OCI-LY1 (cell line): ENCODE results near the gene RAB40C.

Experiments used
- H2AFZ ChIP-seq: fragments of 200-600 bp; sonication (generic), shearing (Covaris generic); 2 replicates; pipeline ENCODE4 v1.6.0; 2014; ENCODE audit warnings: antibody characterized with exemption, mild to moderate bottlenecking, low read length
- H3F3A ChIP-seq: fragments of 200-600 bp; sonication (generic), shearing (Covaris generic); 2 replicates; pipeline ENCODE4 v1.6.0; 2014; ENCODE audit warnings: mild to moderate bottlenecking, antibody characterized with exemption, low read length, moderate library complexity; ENCODE audit not compliant: insufficient read depth
- H3K27ac ChIP-seq: fragments of 200-600 bp; sonication (generic); 2 replicates; pipeline ENCODE4 v1.5.1; 2014; ENCODE audit warnings: low read length, mixed run types, mild to moderate bottlenecking, low read depth; ENCODE audit not compliant: poor library complexity, severe bottlenecking
- H3K27me3 ChIP-seq: fragments of 200-600 bp; sonication (generic); 2 replicates; pipeline ENCODE4 v1.6.0; 2014; ENCODE audit warnings: antibody characterized with exemption, mild to moderate bottlenecking, low read length, moderate library complexity; ENCODE audit not compliant: insufficient read depth
- H3K36me3 ChIP-seq: fragments of 200-600 bp; sonication (generic); 2 replicates; pipeline ENCODE4 v1.6.1; 2014; ENCODE audit warnings: mild to moderate bottlenecking, antibody characterized with exemption, low read length, moderate library complexity, mixed read lengths; ENCODE audit not compliant: insufficient read depth
- H3K4me1 ChIP-seq: fragments of 200-600 bp; sonication (generic); 2 replicates; pipeline ENCODE4 v1.5.1; 2014; ENCODE audit warnings: mild to moderate bottlenecking, low read length, moderate library complexity; ENCODE audit not compliant: insufficient read depth, severe bottlenecking
- H3K4me2 ChIP-seq: fragments of 200-600 bp; sonication (generic), shearing (Covaris generic); 2 replicates; pipeline ENCODE4 v1.6.1; 2014; ENCODE audit warnings: low read length
- H3K4me3 ChIP-seq: fragments of 200-600 bp; sonication (generic); 2 replicates; pipeline ENCODE4 v1.5.1; 2014; ENCODE audit warnings: low read length, low read depth, mild to moderate bottlenecking, mixed read lengths; ENCODE audit not compliant: poor library complexity, severe bottlenecking
- H3K79me2 ChIP-seq: fragments of 200-600 bp; shearing (Covaris generic); 2 replicates; pipeline ENCODE4 v1.6.1; 2016; ENCODE audit warnings: mixed run types, low read length, mixed read lengths; ENCODE audit not compliant: insufficient read depth
- H3K9ac ChIP-seq: fragments of 200-600 bp; sonication (generic), shearing (Covaris generic); 2 replicates; pipeline ENCODE4 v1.6.1; 2014; ENCODE audit warnings: mild to moderate bottlenecking, low read length, mixed read lengths
- H3K9me2 ChIP-seq: fragments of 200-600 bp; sonication (generic), shearing (Covaris generic); 2 replicates; pipeline ENCODE4 v1.6.1; 2014; ENCODE audit warnings: low read depth, mild to moderate bottlenecking, low read length, mixed read lengths
- H3K9me3 ChIP-seq: fragments of 200-600 bp; shearing (Covaris generic); 2 replicates; pipeline ENCODE4 v1.6.1; 2014; ENCODE audit warnings: low read length, mixed read lengths
- H4K20me1 ChIP-seq: fragments of 200-600 bp; sonication (generic), shearing (Covaris generic); 2 replicates; pipeline ENCODE4 v1.6.0; 2016; ENCODE audit warnings: mild to moderate bottlenecking, low read length; ENCODE audit not compliant: insufficient read depth
- CTCF ChIP-seq: fragments of 200-600 bp; sonication (generic), shearing (Covaris generic); IDR thresholded peaks from 2 replicates; pipeline ENCODE4 v1.5.1; 2017; ENCODE audit warnings: mild to moderate bottlenecking, antibody characterized with exemption, low read length, moderate library complexity, mixed read lengths
- EZH2 ChIP-seq: fragments of 200-600 bp; sonication (generic), shearing (Covaris generic); IDR thresholded peaks from 2 replicates; pipeline ENCODE4 v1.8.0; 2017; ENCODE audit warnings: borderline replicate concordance, mixed run types, mild to moderate bottlenecking, antibody characterized with exemption, low read length, moderate library complexity, mixed read lengths

The RAB40C gene

GRCh38 chr16:603933-604332 lies 14.1 kb downstream of the RAB40C start:
- no peaks in the 10 kb centered on the region; the same call in 1 of the 2 replicates for H3K27me3 ChIP-seq
- no peak overlapping the region for H3K27ac ChIP-seq
- no peaks in the 10 kb centered on the region for H3K9me2 ChIP-seq
- no peak overlapping the region for H2AFZ ChIP-seq
- no peaks in the 10 kb centered on the region for H3K4me1 ChIP-seq
- H3K9ac ChIP-seq, result no peak overlapping the region
- no peak overlapping the region for H3K4me2 ChIP-seq
- H3K79me2 ChIP-seq, result no peaks in the 10 kb centered on the region
- no peaks in the 10 kb centered on the region for H4K20me1 ChIP-seq
- H3K4me3 ChIP-seq, result no peak overlapping the region
- H3K36me3 ChIP-seq, result peaks cover 8% of the 10 kb centered on the region
- H3F3A ChIP-seq, result no peaks in the 10 kb centered on the region
- H3K9me3 ChIP-seq, result peaks cover 4% of the 10 kb centered on the region; the same call in 1 of the 2 replicates
- no peak for TF ChIP-seq EZH2
- TF ChIP-seq CTCF, result no peak

GRCh38 chr16:606656-607307 lies 16.9 kb downstream of the RAB40C start:
- TF ChIP-seq CTCF (no peak), EZH2 (no peak)
- Histone ChIP-seq H4K20me1 (no peaks in the 10 kb centered on the region), H3K4me3 (no peak overlapping the region), H3K27ac (no peak overlapping the region), H3K9me3 (peaks cover 4% of the 10 kb centered on the region; the same call in 1 of the 2 replicates), H2AFZ (no peak overlapping the region), H3K36me3 (peaks cover 5% of the 10 kb centered on the region; the same call in 1 of the 2 replicates), H3K79me2 (no peaks in the 10 kb centered on the region), H3F3A (no peaks in the 10 kb centered on the region), H3K4me2 (no peak overlapping the region), H3K9me2 (no peaks in the 10 kb centered on the region), H3K4me1 (no peaks in the 10 kb centered on the region), H3K9ac (no peak overlapping the region), H3K27me3 (no peaks in the 10 kb centered on the region; the same call in 1 of the 2 replicates)

- Histone ChIP-seq H3K36me3 (peaks cover 5% of the 10 kb centered on the region; the same call in 1 of the 2 replicates), H3K27me3 (no peaks in the 10 kb centered on the region; the same call in 1 of the 2 replicates), H3K79me2 (no peaks in the 10 kb centered on the region), H3K9ac (no peak overlapping the region), H3K4me2 (no peak overlapping the region), H3K4me3 (no peak overlapping the region), H3K9me3 (peaks cover 4% of the 10 kb centered on the region; the same call in 1 of the 2 replicates), H4K20me1 (no peaks in the 10 kb centered on the region), H3K27ac (no peak overlapping the region), H3K9me2 (no peaks in the 10 kb centered on the region), H3F3A (no peaks in the 10 kb centered on the region), H3K4me1 (no peaks in the 10 kb centered on the region), H2AFZ (no peak overlapping the region)
- TF ChIP-seq CTCF (no peak), EZH2 (no peak)
Measured at GRCh38 chr16:608019-608418, 18.2 kb downstream of the RAB40C start.
